Sigmoid colon (tissue), 4 donors: ENCODE data around the gene RAB43.

Experiments
- CTCF ChIP-seq, 4 experiments: fragments of 450-650 bp in 3 of 4; fragments of 200-600 bp in 1 of 4; IDR thresholded peaks; one replicate each; pipeline ENCODE4 v1.5.1; 2016 to 2019; ENCODE audit warnings: antibody characterized with exemption in 4 of 4, mild to moderate bottlenecking in 3 of 4, moderate library complexity in 2 of 4
- POLR2A ChIP-seq, 2 donors: fragments of 450-650 bp; IDR thresholded peaks; one replicate each; pipeline ENCODE4 v1.6.1; 2016; ENCODE audit warnings: antibody characterized with exemption in 2 of 2, mild to moderate bottlenecking in 2 of 2, moderate library complexity in 2 of 2
- POLR2AphosphoS5 ChIP-seq, 4 donors: sonication (generic); formaldehyde crosslinking; IDR thresholded peaks; one replicate each; pipeline ENCODE4 v1.6.1; 2017; ENCODE audit warnings: antibody characterized with exemption in 4 of 4

- no peak for TF ChIP-seq CTCF (IDR thresholded peaks at IDR 0.05)
- no peak for TF ChIP-seq POLR2A (IDR thresholded peaks at IDR 0.05)
- no peak for TF ChIP-seq POLR2AphosphoS5 (IDR thresholded peaks at IDR 0.05)
Measured at GRCh38 chr3:129081503-129081902, 40.1 kb downstream of the RAB43 start.
